Upper lobe of right lung (tissue), 1 donor: ENCODE measurements around the gene KCNJ6. TPM values are rescaled to one million over a fixed set of nuclear protein-coding genes. Genes with fewer than 3 reads are reported as not detected.

Experiments used
- ATAC-seq: fragments of 200-7000 bp; cut with Tn5 transposase; one replicate; pipeline ENCODE4 v1.9.1; 2020; ENCODE audit warnings: mild to moderate bottlenecking, moderate library complexity
- DNase-seq: peaks from one replicate; pipeline ENCODE4 v3.0.0-alpha.2; 2020
- H3K27ac ChIP-seq: fragments of 200-600 bp; one replicate; pipeline ENCODE4 v1.8.0; 2022
- H3K27me3 ChIP-seq: fragments of 200-600 bp; one replicate; pipeline ENCODE4 v1.8.0; 2022; ENCODE audit warnings: mild to moderate bottlenecking
- H3K36me3 ChIP-seq: fragments of 200-600 bp; one replicate; pipeline ENCODE4 v1.8.0; 2022
- H3K4me1 ChIP-seq: fragments of 200-600 bp; one replicate; pipeline ENCODE4 v1.8.0; 2022
- H3K4me3 ChIP-seq: fragments of 200-600 bp; one replicate; pipeline ENCODE4 v1.8.0; 2022; ENCODE audit warnings: mild to moderate bottlenecking
- H3K9me3 ChIP-seq: fragments of 200-600 bp; one replicate; pipeline ENCODE4 v1.8.0; 2022
- CTCF ChIP-seq: fragments of 200-600 bp; IDR thresholded peaks from one replicate; pipeline ENCODE4 v1.8.0; 2022; ENCODE audit warnings: antibody characterized with exemption
- intact Hi-C: fragments of 100-400 bp; cut with DNase I; formaldehyde crosslinking; loops from one replicate; pipeline ENCODE4 v1.11.0; 2022
- total RNA-seq: library from RNA; stranded (reverse); fragmentation: NEBNext Ultra II Directional; extraction: Animal tissue kit (Norgen Biotek cat#: 25700); gene quantifications from one replicate; pipeline ENCODE4 v1.2.1, GENCODE V29; 2021
- donor health status: DM: no; HTN: yes; CAD: no; lungs with severe emphysema.

Gene KCNJ6
- total RNA-seq, 1 donor from 2014 or later = 0.06 TPM

GRCh38 chr21:37784591-37785318 is 131.5 kb downstream of the KCNJ6 start:
- Histone ChIP-seq H3K4me1 (no peaks in the 10 kb centered on the region), H3K27ac (no peak overlapping the region), H3K9me3 (no peaks in the 10 kb centered on the region), H3K36me3 (no peaks in the 10 kb centered on the region), H3K4me3 (no peak overlapping the region), H3K27me3 (no peaks in the 10 kb centered on the region)
- DNase-seq = no peak
- intact Hi-C loops = no loop called here
- no peak for ATAC-seq
- no peak for TF ChIP-seq CTCF

DNA sequence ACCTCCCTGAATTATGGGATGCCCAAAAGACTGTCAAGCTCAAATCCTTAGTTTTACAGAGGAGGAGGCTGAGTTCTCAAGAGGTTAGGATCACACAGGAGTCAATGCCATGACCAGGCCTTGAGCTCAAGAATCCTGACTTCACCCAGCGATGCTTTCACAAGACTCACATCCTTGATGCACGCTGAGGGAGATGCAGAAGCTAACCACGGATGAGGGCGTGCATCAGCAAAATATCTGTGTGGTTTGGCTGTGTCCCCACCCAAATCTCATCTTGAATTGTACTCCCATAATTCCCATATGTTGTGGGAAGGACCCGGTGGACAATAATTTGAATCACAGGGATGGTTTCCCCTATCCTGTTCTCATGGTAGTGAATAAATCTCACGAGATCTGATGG is 133.2 kb downstream of the KCNJ6 start:
- no peak for TF ChIP-seq CTCF
- Histone ChIP-seq H3K27ac (no peak overlapping the region), H3K9me3 (no peaks in the 10 kb centered on the region), H3K4me1 (no peaks in the 10 kb centered on the region), H3K27me3 (no peaks in the 10 kb centered on the region), H3K4me3 (no peak overlapping the region), H3K36me3 (no peaks in the 10 kb centered on the region)
- intact Hi-C loops = no loop called here
- DNase-seq (no peak), ATAC-seq (no peak)

- no peaks in the 10 kb centered on the region for H3K36me3 ChIP-seq
- no peak for ATAC-seq
- H3K9me3 ChIP-seq = no peaks in the 10 kb centered on the region
- no peak for TF ChIP-seq CTCF
- H3K27me3 ChIP-seq = no peaks in the 10 kb centered on the region
- no peak overlapping the region for H3K4me3 ChIP-seq
- H3K27ac ChIP-seq = no peak overlapping the region
- no peaks in the 10 kb centered on the region for H3K4me1 ChIP-seq
- intact Hi-C loops = no loop called here
- no peak for DNase-seq
Observed at GRCh38 chr21:37780991-37781983, 135.0 kb downstream of the KCNJ6 start.

DNA sequence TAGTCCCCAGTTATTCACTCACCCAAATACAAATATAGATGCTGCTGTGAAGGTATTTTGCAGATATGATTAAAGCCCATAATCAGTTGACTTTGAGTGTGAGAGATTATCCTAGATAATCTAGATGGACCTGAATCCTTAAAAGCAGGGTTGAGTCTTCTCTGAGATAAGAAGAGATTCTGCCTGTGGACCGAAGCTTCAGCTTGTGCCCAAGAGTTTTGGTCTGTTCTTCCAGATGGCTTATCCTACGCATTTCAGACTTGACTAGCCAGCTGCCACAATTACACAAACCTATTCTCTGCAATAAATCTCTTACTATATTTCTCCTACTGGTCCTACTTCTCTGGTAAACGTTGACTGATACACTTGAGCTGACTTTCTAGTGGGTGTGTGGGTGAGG is 145.1 kb downstream of the KCNJ6 start:
- intact Hi-C loops = no loop called here
- Histone ChIP-seq H3K27ac (no peak overlapping the region), H3K4me1 (no peaks in the 10 kb centered on the region), H3K9me3 (no peaks in the 10 kb centered on the region), H3K27me3 (no peaks in the 10 kb centered on the region), H3K4me3 (no peak overlapping the region), H3K36me3 (no peaks in the 10 kb centered on the region)
- DNase-seq = no peak
- TF ChIP-seq CTCF = no peak
- no peak for ATAC-seq

DNA sequence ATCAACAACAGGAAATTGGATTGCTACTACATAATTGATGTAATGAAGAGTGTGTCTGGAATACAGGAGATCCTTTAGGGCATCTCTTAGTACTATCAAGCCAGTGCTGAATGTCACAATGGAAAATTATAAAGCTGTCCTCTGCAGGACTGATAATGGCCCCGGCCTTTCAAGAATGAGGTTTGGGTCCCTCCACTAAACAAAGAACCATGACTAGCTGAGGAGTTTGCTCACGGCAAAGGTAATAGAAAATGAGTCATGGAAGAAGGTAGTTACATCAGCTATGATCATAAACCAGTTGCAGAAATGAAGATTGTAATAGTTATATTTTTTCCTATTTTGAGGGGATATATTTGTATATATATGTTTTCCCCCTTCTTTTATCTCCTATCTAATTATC is 145.8 kb downstream of the KCNJ6 start:
- no peak overlapping the region for H3K4me3 ChIP-seq
- intact Hi-C loops = no loop called here
- TF ChIP-seq CTCF = no peak
- H3K9me3 ChIP-seq = no peaks in the 10 kb centered on the region
- DNase-seq = no peak
- no peak for ATAC-seq
- no peak overlapping the region for H3K27ac ChIP-seq
- H3K4me1 ChIP-seq = no peaks in the 10 kb centered on the region
- no peaks in the 10 kb centered on the region for H3K27me3 ChIP-seq
- no peaks in the 10 kb centered on the region for H3K36me3 ChIP-seq
